Measurements from ENCODE around the gene TREM1.

DNA sequence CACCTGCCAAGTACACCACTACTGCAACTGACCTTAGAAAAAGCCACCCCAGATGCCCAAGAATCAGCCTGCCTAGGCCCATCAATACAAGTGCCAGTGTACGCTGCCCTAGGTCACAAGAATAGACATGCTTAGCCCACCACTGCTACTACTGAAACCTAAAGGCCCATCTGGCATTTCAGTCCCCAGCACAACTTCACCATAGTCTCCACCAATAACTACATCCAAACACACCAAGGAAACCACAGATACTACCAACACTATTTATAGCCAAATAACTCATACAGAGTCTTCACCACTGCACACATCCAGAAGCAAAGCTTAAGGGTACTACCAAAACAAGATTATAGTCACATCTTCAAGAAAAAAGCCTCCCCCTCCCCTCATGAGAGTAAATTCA, 30.1 kb downstream of the TREM1 start:
- TF ChIP-seq EZH2 (IDR thresholded peaks at IDR 0.05; ENCODE audit: borderline replicate concordance, low read depth, low read length, severe bottlenecking) = no peak
- no peak for TF ChIP-seq CTCF (IDR thresholded peaks at IDR 0.05; ENCODE audit: extremely low read depth in 1 of 2, insufficient read depth in 1 of 2, low read depth in 1 of 2, low read length in 2 of 2)
- TF ChIP-seq POLR2A (IDR thresholded peaks at IDR 0.05; ENCODE audit: low read depth, low read length) = no peak
- TF ChIP-seq MAX (IDR thresholded peaks at IDR 0.05; ENCODE audit: insufficient read depth, insufficient read length) = no peak
- no peak for TF ChIP-seq JUN (IDR thresholded peaks at IDR 0.05; ENCODE audit: borderline replicate concordance, insufficient read depth, insufficient read length, low read depth)
- no peak for TF ChIP-seq POLR2AphosphoS5 (IDR thresholded peaks at IDR 0.05; ENCODE audit: insufficient read depth, low read depth, low read length)
- no peak for TF ChIP-seq GATA2 (IDR thresholded peaks at IDR 0.05; ENCODE audit: insufficient read depth, insufficient read length, low read depth, low read length)
- TF ChIP-seq MYC (IDR thresholded peaks at IDR 0.05; ENCODE audit: low read depth, low read length) = no peak

All from endothelial cell of umbilical vein (primary cell).